Suprapubic skin (tissue), 4 donors: ENCODE data around the gene STYXL1.

Experiments
- EP300 ChIP-seq: sonication (generic); formaldehyde crosslinking; IDR thresholded peaks from one replicate; pipeline ENCODE4 v1.6.1; 2017; ENCODE audit warnings: antibody characterized with exemption
- POLR2A ChIP-seq, 2 donors: fragments of 450-650 bp; IDR thresholded peaks; one replicate each; pipeline ENCODE4 v1.6.1; 2017; ENCODE audit warnings: antibody characterized with exemption in 2 of 2, mild to moderate bottlenecking in 2 of 2, moderate library complexity in 2 of 2
- POLR2AphosphoS5 ChIP-seq, 3 donors: sonication (generic); formaldehyde crosslinking; IDR thresholded peaks; one replicate each; pipeline ENCODE4 v1.6.1; 2017; ENCODE audit warnings: antibody characterized with exemption in 3 of 3
- TF ChIP-seq, protein P1 (sequence below), 2 donors: fragments of 200-600 bp in 1 of 2; fragments of 450-650 bp in 1 of 2; sonication (generic) in 1 of 2; IDR thresholded peaks; one replicate each; pipeline ENCODE4 v1.5.1; 2016 to 2019; ENCODE audit warnings: antibody characterized with exemption in 2 of 2, mild to moderate bottlenecking in 1 of 2, moderate library complexity in 1 of 2

DNA sequence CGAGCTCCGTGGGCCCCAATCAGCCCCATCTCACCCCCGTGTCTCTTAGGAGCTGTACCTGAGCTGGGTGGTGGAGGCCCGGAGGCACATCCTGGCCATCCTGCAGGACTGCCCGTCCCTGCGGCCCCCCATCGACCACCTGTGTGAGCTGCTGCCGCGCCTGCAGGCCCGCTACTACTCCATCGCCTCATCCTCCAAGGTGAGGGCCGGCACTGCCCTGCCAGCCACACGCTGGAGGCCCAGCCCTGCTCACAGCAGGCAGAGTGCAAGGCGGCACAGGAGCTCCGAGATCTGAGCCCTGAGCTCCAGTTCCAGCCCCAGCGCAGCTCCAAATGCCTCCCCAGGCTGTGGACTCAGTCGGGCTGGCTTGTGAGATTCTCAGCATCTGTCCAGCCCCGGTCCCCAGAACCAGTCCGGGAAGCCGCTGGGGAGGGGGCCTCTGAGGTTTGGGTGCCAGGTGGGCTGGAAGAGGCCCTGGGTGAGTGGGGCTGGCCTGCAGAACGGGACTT, 62.7 kb downstream of the STYXL1 start:
- TF ChIP-seq, protein P1, sequence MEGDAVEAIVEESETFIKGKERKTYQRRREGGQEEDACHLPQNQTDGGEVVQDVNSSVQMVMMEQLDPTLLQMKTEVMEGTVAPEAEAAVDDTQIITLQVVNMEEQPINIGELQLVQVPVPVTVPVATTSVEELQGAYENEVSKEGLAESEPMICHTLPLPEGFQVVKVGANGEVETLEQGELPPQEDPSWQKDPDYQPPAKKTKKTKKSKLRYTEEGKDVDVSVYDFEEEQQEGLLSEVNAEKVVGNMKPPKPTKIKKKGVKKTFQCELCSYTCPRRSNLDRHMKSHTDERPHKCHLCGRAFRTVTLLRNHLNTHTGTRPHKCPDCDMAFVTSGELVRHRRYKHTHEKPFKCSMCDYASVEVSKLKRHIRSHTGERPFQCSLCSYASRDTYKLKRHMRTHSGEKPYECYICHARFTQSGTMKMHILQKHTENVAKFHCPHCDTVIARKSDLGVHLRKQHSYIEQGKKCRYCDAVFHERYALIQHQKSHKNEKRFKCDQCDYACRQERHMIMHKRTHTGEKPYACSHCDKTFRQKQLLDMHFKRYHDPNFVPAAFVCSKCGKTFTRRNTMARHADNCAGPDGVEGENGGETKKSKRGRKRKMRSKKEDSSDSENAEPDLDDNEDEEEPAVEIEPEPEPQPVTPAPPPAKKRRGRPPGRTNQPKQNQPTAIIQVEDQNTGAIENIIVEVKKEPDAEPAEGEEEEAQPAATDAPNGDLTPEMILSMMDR (IDR thresholded peaks at IDR 0.05), result no peak
- TF ChIP-seq POLR2AphosphoS5 (IDR thresholded peaks at IDR 0.05), result no peak
- TF ChIP-seq POLR2A (IDR thresholded peaks at IDR 0.05), result no peak
- no peak for TF ChIP-seq EP300
